Thyroid gland (tissue), 4 donors: Measurements from ENCODE around the gene UGP2.

ENCODE experiments used
- POLR2A ChIP-seq, 2 donors: fragments of 450-650 bp; IDR thresholded peaks; one replicate each; pipeline ENCODE4 v1.6.1; 2017; ENCODE audit warnings: antibody characterized with exemption in 2 of 2, mild to moderate bottlenecking in 2 of 2, moderate library complexity in 1 of 2
- TF ChIP-seq, protein P1 (sequence below), 6 experiments: fragments of 200-600 bp in 3 of 6; fragments of 450-650 bp in 3 of 6; sonication (generic) in 3 of 6; IDR thresholded peaks; one replicate each; pipeline ENCODE4 v1.5.1; 2016 to 2019; ENCODE audit warnings: antibody characterized with exemption in 6 of 6, mild to moderate bottlenecking in 2 of 6, inconsistent platforms in 1 of 6, moderate library complexity in 1 of 6

DNA sequence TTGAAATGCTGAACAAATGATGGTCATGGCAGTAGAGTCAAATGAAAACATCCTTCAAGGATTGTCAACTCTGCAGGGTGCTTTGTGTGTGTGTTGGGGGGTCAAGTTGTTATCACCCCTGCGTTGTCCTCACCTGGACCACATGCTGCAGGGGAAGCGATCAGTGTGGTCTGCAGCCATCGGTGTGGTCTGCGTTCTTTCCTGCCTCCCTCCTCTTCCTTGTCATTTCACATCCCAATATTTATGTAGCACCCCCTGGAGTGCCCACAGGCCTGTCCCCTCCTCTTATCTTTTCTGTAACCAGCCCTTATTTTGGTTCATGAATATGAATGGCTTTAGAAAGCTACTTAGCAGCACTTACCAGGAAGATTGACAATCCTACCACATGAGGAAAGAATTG is 38.9 kb downstream of the UGP2 start:
- TF ChIP-seq, protein P1, sequence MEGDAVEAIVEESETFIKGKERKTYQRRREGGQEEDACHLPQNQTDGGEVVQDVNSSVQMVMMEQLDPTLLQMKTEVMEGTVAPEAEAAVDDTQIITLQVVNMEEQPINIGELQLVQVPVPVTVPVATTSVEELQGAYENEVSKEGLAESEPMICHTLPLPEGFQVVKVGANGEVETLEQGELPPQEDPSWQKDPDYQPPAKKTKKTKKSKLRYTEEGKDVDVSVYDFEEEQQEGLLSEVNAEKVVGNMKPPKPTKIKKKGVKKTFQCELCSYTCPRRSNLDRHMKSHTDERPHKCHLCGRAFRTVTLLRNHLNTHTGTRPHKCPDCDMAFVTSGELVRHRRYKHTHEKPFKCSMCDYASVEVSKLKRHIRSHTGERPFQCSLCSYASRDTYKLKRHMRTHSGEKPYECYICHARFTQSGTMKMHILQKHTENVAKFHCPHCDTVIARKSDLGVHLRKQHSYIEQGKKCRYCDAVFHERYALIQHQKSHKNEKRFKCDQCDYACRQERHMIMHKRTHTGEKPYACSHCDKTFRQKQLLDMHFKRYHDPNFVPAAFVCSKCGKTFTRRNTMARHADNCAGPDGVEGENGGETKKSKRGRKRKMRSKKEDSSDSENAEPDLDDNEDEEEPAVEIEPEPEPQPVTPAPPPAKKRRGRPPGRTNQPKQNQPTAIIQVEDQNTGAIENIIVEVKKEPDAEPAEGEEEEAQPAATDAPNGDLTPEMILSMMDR (IDR thresholded peaks at IDR 0.05), result no peak
- no peak for TF ChIP-seq POLR2A (IDR thresholded peaks at IDR 0.05)
